ENCODE measurements around the gene ZEB2.

GRCh38 chr2:144334551-144334950 is 185.4 kb downstream of the ZEB2 start:
- TF ChIP-seq CTCF (IDR thresholded peaks at IDR 0.05): no peak
- no peak for TF ChIP-seq POLR2AphosphoS5 (IDR thresholded peaks at IDR 0.05)
- TF ChIP-seq POLR2A (IDR thresholded peaks at IDR 0.05): no peak
